ENCODE results near the gene ARL5A.

- TF ChIP-seq CTCF (IDR thresholded peaks at IDR 0.05) (no peak), POLR2A (IDR thresholded peaks at IDR 0.05) (no peak)
Observed at GRCh38 chr2:151786483-151786882, 41.7 kb downstream of the ARL5A start.

Data from adrenal gland (tissue), 5 donors.